ENCODE measurements around the gene CRYL1.

DNA sequence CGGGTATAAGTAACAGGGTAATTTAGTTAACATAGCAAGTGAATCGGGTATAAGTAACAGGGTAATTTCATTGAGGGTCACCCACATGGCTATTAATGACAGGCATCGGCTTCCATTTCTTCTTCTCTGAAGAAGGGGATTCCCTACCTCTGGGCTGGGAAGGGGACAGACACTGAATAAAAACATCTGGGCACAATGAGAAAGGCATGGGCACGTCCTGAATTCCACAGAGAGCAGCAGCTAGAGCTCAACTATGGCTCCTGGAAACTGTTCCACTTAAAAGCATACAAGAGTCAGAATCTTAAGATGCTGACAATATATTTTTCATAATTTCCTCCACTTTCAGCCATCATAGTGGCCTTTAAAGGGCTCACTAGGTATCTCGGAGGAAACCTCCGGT, 51.8 kb downstream of the CRYL1 start:
- TF ChIP-seq, protein P1, sequence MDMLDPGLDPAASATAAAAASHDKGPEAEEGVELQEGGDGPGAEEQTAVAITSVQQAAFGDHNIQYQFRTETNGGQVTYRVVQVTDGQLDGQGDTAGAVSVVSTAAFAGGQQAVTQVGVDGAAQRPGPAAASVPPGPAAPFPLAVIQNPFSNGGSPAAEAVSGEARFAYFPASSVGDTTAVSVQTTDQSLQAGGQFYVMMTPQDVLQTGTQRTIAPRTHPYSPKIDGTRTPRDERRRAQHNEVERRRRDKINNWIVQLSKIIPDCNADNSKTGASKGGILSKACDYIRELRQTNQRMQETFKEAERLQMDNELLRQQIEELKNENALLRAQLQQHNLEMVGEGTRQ (CRISPR knock-in tag; IDR thresholded peaks at IDR 0.05) = no peak
- TF ChIP-seq JUN (CRISPR knock-in tag; IDR thresholded peaks at IDR 0.05) (no peak), ESRRA (CRISPR knock-in tag; IDR thresholded peaks at IDR 0.05; ENCODE audit: borderline replicate concordance) (no peak), ZNF138 (CRISPR knock-in tag; conservative IDR thresholded peaks at IDR 0.05) (no peak), CBFB (CRISPR knock-in tag; IDR thresholded peaks at IDR 0.05; ENCODE audit: low read depth) (no peak), ZBTB21 (CRISPR knock-in tag; IDR thresholded peaks at IDR 0.05; ENCODE audit: borderline replicate concordance) (no peak), ZNF317 (CRISPR knock-in tag; IDR thresholded peaks at IDR 0.05; ENCODE audit: borderline replicate concordance, low read depth) (no peak), ETV6 (CRISPR knock-in tag; IDR thresholded peaks at IDR 0.05) (no peak), SMAD3 (CRISPR knock-in tag; IDR thresholded peaks at IDR 0.05; ENCODE audit: borderline replicate concordance) (no peak)
- TF ChIP-seq, protein P2, sequence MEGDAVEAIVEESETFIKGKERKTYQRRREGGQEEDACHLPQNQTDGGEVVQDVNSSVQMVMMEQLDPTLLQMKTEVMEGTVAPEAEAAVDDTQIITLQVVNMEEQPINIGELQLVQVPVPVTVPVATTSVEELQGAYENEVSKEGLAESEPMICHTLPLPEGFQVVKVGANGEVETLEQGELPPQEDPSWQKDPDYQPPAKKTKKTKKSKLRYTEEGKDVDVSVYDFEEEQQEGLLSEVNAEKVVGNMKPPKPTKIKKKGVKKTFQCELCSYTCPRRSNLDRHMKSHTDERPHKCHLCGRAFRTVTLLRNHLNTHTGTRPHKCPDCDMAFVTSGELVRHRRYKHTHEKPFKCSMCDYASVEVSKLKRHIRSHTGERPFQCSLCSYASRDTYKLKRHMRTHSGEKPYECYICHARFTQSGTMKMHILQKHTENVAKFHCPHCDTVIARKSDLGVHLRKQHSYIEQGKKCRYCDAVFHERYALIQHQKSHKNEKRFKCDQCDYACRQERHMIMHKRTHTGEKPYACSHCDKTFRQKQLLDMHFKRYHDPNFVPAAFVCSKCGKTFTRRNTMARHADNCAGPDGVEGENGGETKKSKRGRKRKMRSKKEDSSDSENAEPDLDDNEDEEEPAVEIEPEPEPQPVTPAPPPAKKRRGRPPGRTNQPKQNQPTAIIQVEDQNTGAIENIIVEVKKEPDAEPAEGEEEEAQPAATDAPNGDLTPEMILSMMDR (IDR thresholded peaks at IDR 0.05) = no peak
- TF ChIP-seq, protein P3, sequence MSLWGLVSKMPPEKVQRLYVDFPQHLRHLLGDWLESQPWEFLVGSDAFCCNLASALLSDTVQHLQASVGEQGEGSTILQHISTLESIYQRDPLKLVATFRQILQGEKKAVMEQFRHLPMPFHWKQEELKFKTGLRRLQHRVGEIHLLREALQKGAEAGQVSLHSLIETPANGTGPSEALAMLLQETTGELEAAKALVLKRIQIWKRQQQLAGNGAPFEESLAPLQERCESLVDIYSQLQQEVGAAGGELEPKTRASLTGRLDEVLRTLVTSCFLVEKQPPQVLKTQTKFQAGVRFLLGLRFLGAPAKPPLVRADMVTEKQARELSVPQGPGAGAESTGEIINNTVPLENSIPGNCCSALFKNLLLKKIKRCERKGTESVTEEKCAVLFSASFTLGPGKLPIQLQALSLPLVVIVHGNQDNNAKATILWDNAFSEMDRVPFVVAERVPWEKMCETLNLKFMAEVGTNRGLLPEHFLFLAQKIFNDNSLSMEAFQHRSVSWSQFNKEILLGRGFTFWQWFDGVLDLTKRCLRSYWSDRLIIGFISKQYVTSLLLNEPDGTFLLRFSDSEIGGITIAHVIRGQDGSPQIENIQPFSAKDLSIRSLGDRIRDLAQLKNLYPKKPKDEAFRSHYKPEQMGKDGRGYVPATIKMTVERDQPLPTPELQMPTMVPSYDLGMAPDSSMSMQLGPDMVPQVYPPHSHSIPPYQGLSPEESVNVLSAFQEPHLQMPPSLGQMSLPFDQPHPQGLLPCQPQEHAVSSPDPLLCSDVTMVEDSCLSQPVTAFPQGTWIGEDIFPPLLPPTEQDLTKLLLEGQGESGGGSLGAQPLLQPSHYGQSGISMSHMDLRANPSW (CRISPR knock-in tag; conservative IDR thresholded peaks at IDR 0.05; ENCODE audit: low read depth) = no peak
- TF ChIP-seq, protein P4, sequence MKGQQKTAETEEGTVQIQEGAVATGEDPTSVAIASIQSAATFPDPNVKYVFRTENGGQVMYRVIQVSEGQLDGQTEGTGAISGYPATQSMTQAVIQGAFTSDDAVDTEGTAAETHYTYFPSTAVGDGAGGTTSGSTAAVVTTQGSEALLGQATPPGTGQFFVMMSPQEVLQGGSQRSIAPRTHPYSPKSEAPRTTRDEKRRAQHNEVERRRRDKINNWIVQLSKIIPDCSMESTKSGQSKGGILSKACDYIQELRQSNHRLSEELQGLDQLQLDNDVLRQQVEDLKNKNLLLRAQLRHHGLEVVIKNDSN (CRISPR knock-in tag; IDR thresholded peaks at IDR 0.05) = no peak
- TF ChIP-seq, protein P5, sequence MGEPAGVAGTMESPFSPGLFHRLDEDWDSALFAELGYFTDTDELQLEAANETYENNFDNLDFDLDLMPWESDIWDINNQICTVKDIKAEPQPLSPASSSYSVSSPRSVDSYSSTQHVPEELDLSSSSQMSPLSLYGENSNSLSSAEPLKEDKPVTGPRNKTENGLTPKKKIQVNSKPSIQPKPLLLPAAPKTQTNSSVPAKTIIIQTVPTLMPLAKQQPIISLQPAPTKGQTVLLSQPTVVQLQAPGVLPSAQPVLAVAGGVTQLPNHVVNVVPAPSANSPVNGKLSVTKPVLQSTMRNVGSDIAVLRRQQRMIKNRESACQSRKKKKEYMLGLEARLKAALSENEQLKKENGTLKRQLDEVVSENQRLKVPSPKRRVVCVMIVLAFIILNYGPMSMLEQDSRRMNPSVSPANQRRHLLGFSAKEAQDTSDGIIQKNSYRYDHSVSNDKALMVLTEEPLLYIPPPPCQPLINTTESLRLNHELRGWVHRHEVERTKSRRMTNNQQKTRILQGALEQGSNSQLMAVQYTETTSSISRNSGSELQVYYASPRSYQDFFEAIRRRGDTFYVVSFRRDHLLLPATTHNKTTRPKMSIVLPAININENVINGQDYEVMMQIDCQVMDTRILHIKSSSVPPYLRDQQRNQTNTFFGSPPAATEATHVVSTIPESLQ (CRISPR knock-in tag; IDR thresholded peaks at IDR 0.05) = no peak

Measured in WTC11 (cell line).